H4 (cell line): ENCODE results near the gene AKAP13. TPM values are rescaled to one million over a fixed set of nuclear protein-coding genes. Genes with fewer than 3 reads are reported as not detected.
"Not testable (repeated sequence)": the region's sequence is repeated elsewhere in the genome, so short reads cannot be mapped to it uniquely, and the experiment has no call there.

Experiments
- DNase-seq: peaks from one replicate; pipeline ENCODE4 v3.0.0-alpha.2; 2015; ENCODE audit warnings: low spot score
- total RNA-seq: library from RNA; depleted of rRNA; stranded (reverse); fragments of >200 nt; shearing (Covaris generic); gene quantifications from 2 replicates; pipeline ENCODE4 v1.2.3, GENCODE V29; 2014

AKAP13 gene
- total RNA-seq, 1 experiment from 2014 or later: 16.6 TPM

DNA sequence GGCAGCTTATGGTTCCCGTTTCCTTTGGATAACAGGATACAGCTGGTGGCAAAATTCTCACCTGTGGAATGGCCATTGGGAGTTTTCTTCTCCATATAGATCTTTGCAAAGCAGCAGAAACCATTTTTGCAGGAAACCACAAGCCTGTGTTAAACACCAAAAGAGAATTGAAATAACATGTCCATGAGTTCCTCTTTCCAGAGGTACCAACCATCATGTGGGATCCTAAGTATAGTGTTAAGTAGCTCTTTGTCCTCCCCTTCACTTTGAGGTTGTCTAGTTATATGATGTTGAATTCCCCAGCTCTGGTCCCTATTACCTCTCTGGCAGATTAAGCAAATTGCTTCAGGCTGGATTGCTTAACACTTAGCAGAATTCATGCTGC, 94.9 kb downstream of the AKAP13 start:
- DNase-seq: no peak

GRCh38 chr15:85475711-85476110, 95.3 kb downstream of the AKAP13 start:
- DNase-seq: no peak

GRCh38 chr15:85477061-85477460, 96.7 kb downstream of the AKAP13 start:
- DNase-seq: no peak

DNA sequence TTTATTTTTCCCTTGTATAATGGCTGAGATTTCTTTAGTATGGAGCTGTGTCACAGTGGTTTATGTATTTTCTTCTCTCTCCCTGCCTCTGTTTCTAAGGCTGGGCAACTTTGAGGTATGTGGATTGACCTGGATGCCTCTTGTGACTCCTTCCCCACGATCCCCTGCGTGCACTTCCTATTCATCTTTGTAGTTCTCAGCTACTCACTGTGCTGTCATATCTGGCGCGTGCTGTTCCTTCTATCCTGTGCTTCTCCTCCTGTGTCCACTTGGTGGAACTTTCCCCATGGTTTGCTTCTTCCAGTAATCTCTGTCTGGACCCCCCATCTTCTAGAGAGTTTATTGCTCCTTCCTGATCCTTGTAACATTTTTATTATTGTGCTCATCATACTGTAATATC, 97.3 kb downstream of the AKAP13 start:
- peak; percentile 27 for DNase-seq

- DNase-seq: peak; percentile 60
Measured at GRCh38 chr15:85479071-85479647, 98.8 kb downstream of the AKAP13 start.

- DNase-seq: no peak
Measured at GRCh38 chr15:85480923-85481322, 100.5 kb downstream of the AKAP13 start.

- not testable (repeated sequence) for DNase-seq
Measured at GRCh38 chr15:85481543-85481942, 101.1 kb downstream of the AKAP13 start.

DNA sequence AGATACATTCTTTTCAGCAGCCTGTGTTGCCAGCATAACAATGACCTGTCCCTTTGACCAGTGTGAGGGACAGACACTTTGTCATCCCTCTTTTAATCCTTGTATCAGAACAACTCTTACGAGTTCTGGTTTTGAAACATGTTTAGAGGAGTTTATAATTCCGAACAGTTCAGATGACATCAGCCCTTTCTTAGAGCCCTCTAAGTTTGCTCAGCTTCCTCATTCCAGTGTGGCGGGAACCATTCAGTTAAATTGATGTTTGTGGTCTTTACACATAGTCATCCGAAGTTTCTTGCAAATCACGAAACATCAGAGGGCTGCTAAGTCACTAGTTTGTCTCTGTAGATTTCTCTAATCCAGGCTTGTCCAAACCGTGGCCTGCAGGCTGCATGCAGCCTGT, 102.5 kb downstream of the AKAP13 start:
- DNase-seq: peak; percentile 80

- DNase-seq: not testable (repeated sequence)
Measured at GRCh38 chr15:85483955-85484354, 103.6 kb downstream of the AKAP13 start.

- DNase-seq: not testable (repeated sequence)
Measured at GRCh38 chr15:85484923-85485322, 104.5 kb downstream of the AKAP13 start.

- peak; percentile 73 for DNase-seq
Measured at GRCh38 chr15:85485956-85486567, 105.7 kb downstream of the AKAP13 start.

DNA sequence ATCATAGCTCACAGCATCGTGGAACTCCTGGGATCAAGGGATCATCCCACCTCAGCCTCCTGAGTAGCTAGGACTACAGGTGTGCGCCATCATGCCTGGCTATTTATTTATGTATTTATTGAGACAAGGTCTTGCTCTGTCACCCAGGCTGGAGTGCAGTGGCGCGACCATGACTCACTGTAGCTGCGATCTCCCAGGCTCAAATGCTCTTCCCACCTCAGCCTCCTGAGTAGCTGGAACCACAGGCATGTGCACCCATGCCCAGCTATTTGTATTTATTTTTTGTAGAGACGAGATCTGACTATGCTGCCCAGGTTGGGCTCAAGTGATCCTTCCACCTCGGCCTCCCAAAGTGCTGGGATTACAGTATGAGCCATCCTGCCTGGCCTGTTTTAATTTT, 107.4 kb downstream of the AKAP13 start:
- DNase-seq: peak; percentile 42

DNA sequence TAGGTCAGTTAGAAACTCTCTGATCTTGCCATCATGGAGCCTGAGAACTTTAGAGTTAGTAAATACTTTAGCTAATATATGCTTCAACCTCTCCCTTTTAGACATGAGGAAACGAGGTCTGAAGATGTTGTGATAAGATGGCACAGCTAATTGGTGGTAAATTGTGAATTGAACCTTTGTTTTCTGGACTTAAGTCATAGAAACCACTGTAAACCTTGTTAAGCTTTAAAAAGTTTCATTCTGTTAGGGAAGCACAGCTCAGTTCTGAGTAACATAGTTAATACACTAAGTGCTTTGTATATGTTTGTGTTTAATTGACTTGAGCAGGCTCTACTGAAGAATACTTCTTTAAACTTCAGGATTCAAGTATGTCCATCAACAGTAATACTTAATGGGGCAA, 108.6 kb downstream of the AKAP13 start:
- DNase-seq: no peak

GRCh38 chr15:85489773-85490493, 109.5 kb downstream of the AKAP13 start:
- DNase-seq: no peak

DNA sequence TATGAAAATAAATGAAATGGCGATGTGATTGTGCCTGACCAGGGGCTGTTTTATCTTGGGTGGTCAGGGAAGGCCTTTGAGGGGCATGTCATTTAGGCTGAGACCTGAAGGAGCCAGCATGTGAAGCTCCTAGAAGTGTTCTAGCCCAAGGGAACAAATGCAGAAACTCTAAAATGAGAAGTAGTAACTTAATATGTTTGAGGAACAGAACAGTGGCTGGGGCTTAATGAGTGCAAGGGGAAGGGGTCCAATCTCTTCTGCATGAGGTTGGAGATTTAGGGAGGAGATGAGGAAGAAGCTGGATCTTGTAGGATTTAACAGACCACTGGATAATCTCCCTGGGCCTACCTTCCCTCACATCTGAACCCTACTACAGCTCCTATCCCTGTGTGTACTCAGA, 110.5 kb downstream of the AKAP13 start:
- DNase-seq: no peak

DNA sequence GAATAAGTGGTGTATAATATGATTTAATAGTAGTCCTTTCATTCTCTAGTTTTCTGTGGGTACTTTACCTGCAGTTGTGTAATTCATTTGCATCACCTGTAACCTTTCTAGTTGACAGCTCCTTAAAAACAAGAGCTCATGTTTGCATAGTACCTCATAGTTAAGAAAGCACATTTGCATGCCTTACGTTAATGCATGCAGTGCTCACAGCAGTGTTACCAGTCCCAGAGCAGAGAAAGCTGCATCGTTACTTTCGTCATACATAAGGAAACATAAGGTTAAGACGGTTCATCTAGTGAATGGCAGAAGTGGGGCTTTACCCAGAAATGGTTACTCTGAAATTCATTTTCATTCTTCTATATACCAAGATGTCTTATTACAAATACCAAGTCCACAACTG, 111.3 kb downstream of the AKAP13 start:
- no peak for DNase-seq

- DNase-seq: no peak
Measured at GRCh38 chr15:85492406-85492805, 112.0 kb downstream of the AKAP13 start.

DNA sequence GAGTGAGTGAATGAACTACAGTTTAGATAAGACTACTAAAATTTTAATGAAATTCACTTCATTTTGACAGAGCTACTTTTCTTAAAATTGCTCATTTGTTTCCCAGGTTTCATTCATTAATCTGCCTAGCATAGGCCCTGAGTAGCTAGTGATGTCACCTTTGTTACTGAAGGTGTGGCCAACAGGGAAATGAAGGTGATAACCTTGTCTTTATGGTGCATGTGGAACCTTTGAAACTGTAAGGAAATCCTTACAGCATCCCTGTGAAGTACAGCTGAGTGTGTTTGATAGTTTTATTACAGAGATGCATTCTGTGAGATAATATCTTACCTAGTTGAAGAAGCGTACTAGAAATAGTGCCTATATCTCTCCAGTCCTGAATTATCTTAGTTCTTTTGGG, 112.9 kb downstream of the AKAP13 start:
- DNase-seq: no peak

DNA sequence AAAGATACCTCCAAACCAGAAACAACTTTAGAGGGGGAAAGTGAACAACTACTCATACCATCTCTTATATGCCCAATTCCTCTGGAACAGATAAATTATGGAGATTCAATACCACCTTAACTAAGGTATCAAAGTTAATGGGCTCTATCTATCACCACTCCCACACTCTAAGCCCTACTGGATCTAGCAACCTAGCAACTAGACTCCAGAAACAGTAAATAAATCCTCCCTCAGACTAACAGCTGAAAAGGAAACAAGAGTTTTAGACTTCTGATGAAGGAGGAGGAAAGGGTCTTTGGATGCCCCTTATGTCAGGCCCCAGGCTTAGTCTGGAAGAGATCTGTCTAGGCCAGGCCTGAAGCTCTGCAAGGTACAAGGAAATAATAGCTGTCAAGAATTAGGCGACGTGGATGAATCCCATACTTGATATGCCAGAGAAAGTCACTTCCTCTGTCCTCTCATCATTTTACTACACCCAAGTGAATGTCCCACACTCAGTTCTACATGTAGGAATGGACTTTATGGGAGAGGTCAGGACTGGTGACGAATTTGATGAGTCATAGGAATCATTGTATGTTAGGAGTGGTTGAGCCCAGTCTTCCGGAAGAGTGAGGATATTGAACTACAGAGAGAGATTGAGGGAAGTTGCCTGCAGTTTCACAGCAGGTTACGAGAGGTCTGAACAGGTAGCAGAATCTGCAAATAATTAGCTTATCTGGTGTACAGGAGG, 113.8 kb downstream of the AKAP13 start:
- DNase-seq: peak; percentile 82

GRCh38 chr15:85495096-85495495, 114.7 kb downstream of the AKAP13 start:
- DNase-seq: no peak

DNA sequence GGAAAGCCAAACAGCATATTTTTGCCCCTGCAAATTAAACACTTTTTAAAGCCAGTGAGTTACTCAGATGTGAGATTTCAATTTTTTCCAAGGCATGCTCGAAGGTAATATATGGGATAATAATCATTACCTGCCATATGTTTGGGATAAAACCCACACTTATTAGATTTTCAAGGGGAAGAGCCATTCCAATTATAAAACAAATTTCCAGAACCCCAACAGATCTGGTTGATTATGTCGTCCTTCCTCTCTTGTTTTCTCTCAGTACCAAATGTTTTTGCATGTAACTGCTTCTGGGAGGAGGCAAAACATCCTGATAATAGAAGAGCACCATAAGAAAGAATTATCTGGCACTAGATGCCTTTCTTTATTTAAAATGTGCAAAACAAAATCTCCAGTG, 115.1 kb downstream of the AKAP13 start:
- DNase-seq: no peak

- DNase-seq: no peak
Measured at GRCh38 chr15:85496151-85496550, 115.7 kb downstream of the AKAP13 start.
